ENCODE results near the gene OR4D1. TPM values are rescaled to one million over a fixed set of nuclear protein-coding genes. Genes with fewer than 3 reads are reported as not detected.

Gene OR4D1
- total and polyA plus RNA-seq, 2 of the 4 experiments (the other 2 are of a cell fraction) = not detected

- H4K8ac ChIP-seq (ENCODE audit: low read depth in 2 of 2, low read length in 2 of 2) = no peak overlapping the region
- intact Hi-C loops (cut with micrococcal nuclease) = loop anchor here (2.0 to 10.0 kb wide), 2 partner anchors 21 to 445 kb away; no protein-coding TSS in a partner anchor
- 66% methylated on average over 3 of the region's 3 CpGs; no CpG with 5 or more reads in 1 of the 2 experiments for WGBS, 2 experiments (ENCODE audit: extremely low coverage in 2 of 2, insufficient read length in 1 of 2)
- no TSS peak for BruUV-seq (replicated peaks)
- no peak overlapping the region for H2BK20ac ChIP-seq (ENCODE audit: low read depth, low read length)
- CTCF ChIA-PET = no interaction called here
- TF ChIP-seq RAD21 (IDR thresholded peaks at IDR 0.05; ENCODE audit: low read length) (no peak), MXI1 (IDR thresholded peaks at IDR 0.05; ENCODE audit: borderline replicate concordance, low read depth, low read length) (no peak), CHD1 (IDR thresholded peaks at IDR 0.05; ENCODE audit: low read depth, low read length) (no peak), MAFK (IDR thresholded peaks at IDR 0.05; ENCODE audit: low read depth, low read length) (no peak), BHLHE40 (IDR thresholded peaks at IDR 0.05; ENCODE audit: low read depth, low read length) (no peak), ELK1 (IDR thresholded peaks at IDR 0.05; ENCODE audit: borderline replicate concordance, low read depth, low read length) (no peak), CTCF (conservative IDR thresholded peaks at IDR 0.05; ENCODE audit: low read depth, low read length) (no peak), POLR2A (IDR thresholded peaks at IDR 0.05; ENCODE audit: low read depth, low read length) (no peak), RFX5 (IDR thresholded peaks at IDR 0.05; ENCODE audit: low read depth, low read length) (no peak), FOS (IDR thresholded peaks at IDR 0.05; ENCODE audit: low read depth, low read length) (no peak), RCOR1 (IDR thresholded peaks at IDR 0.05; ENCODE audit: insufficient replicate concordance, low read length) (no peak), SMC3 (IDR thresholded peaks at IDR 0.05; ENCODE audit: low read depth, low read length) (no peak), NFE2L2 (IDR thresholded peaks at IDR 0.05; ENCODE audit: low read depth, low read length) (no peak), MAZ (IDR thresholded peaks at IDR 0.05; ENCODE audit: borderline replicate concordance, low read depth, low read length) (no peak), CEBPB (IDR thresholded peaks at IDR 0.05; ENCODE audit: low read depth, low read length) (no peak), USF2 (IDR thresholded peaks at IDR 0.05; ENCODE audit: low read depth, low read length) (no peak)
- no peak overlapping the region for H3K4me3 ChIP-seq (ENCODE audit: insufficient read depth, low read depth, low read length)
- H3K18ac ChIP-seq (ENCODE audit: low read depth, low read length) = no peak overlapping the region
- no peak overlapping the region for H3K4me2 ChIP-seq (ENCODE audit: low read depth, low read length)
- H2AK9ac ChIP-seq (replicated peaks; ENCODE audit: low read depth, low read length, poor library complexity) = no peak overlapping the region
- no peaks in the 10 kb centered on the region for H4K20me1 ChIP-seq (ENCODE audit: insufficient read depth, low read length)
- no peak overlapping the region for H2AFZ ChIP-seq (replicated peaks; ENCODE audit: low read length, poor library complexity)
- H3K27me3 ChIP-seq (ENCODE audit: control insufficient read depth, insufficient read depth, low read length) = peaks cover 11% of the 10 kb centered on the region
- H4K91ac ChIP-seq (ENCODE audit: insufficient read depth, low read depth, low read length) = no peak overlapping the region
- no peaks in the 10 kb centered on the region for H3K36me3 ChIP-seq (ENCODE audit: control insufficient read depth, insufficient read depth, low read length)
- no peak for ATAC-seq (ENCODE audit: low read depth)
- H3K27ac ChIP-seq (ENCODE audit: insufficient read depth, low read length) = no peak overlapping the region
- H2BK120ac ChIP-seq (ENCODE audit: low read depth, low read length) = no peak overlapping the region
- dilution Hi-C loops (cut with HindIII; ENCODE audit: low sequenced_read_pairs, unreplicated experiment) = no loop called here
- no peaks in the 10 kb centered on the region for H3K9me3 ChIP-seq (ENCODE audit: control insufficient read depth, insufficient read depth, low read length)
- H3K9ac ChIP-seq (ENCODE audit: low read depth, low read length) = no peak overlapping the region
- in situ Hi-C loops (cut with MboI; ENCODE audit: low sequenced_read_pairs) = loop anchor here (10.0 to 25.0 kb wide), 3 partner anchors 115 to 1007 kb away; partner anchors contain the start of gene SRSF1
- H3K4me1 ChIP-seq (ENCODE audit: control insufficient read depth, insufficient read depth, low read length) = no peaks in the 10 kb centered on the region
- H2BK15ac ChIP-seq (ENCODE audit: low read depth, low read length) = no peak overlapping the region
- H2BK5ac ChIP-seq (ENCODE audit: low read depth, low read length, poor library complexity, severe bottlenecking) = no peak overlapping the region
- no peak overlapping the region for H4K5ac ChIP-seq (ENCODE audit: low read depth, low read length)
- no peaks in the 10 kb centered on the region for H3K79me1 ChIP-seq (ENCODE audit: low read depth in 1 of 2, low read length in 2 of 2)
- H3K9me1 ChIP-seq (ENCODE audit: insufficient read depth, low read length) = peaks cover 3% of the 10 kb centered on the region; the same call in 1 of the 2 replicates
- no peak for DNase-seq
- no peak overlapping the region for H3K4ac ChIP-seq (ENCODE audit: low read depth, low read length)
- no peak overlapping the region for H3K14ac ChIP-seq (replicated peaks; ENCODE audit: low read depth, low read length)
- no peak overlapping the region for H2AK5ac ChIP-seq (ENCODE audit: low read depth, low read length)
- no peak overlapping the region for H3K56ac ChIP-seq (ENCODE audit: extremely low read depth, insufficient read depth, low read length)
- POLR2A ChIA-PET (ENCODE audit: unreplicated experiment) = no interaction called here
- H3K23ac ChIP-seq (ENCODE audit: low read depth, low read length) = no peak overlapping the region
These were observed 28.7 kb upstream of the OR4D1 start for GRCh38 chr17:58119491-58119890.

Measured in IMR-90 (cell line).